Measurements from ENCODE around the gene F9.

Gene F9

GRCh38 chrX:139600105-139600504 is 69.6 kb downstream of the F9 start:
- no peak for DNase-seq (ENCODE audit: low read depth)
